Measurements from ENCODE around the gene N4BP3.
"Not testable (repeated sequence)": the region's sequence is repeated elsewhere in the genome, so short reads cannot be mapped to it uniquely, and the experiment has no call there.

Gene N4BP3, protein sequence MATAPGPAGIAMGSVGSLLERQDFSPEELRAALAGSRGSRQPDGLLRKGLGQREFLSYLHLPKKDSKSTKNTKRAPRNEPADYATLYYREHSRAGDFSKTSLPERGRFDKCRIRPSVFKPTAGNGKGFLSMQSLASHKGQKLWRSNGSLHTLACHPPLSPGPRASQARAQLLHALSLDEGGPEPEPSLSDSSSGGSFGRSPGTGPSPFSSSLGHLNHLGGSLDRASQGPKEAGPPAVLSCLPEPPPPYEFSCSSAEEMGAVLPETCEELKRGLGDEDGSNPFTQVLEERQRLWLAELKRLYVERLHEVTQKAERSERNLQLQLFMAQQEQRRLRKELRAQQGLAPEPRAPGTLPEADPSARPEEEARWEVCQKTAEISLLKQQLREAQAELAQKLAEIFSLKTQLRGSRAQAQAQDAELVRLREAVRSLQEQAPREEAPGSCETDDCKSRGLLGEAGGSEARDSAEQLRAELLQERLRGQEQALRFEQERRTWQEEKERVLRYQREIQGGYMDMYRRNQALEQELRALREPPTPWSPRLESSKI

GRCh38 chr5:178113141-178113787 lies at the start of gene N4BP3:
Gene N4BP3 (plus strand): TSS chr5:178113532. CDS start chr5:178119584, 6,052 bp downstream.
- in situ Hi-C loops (cut with MboI; ENCODE audit: low sequenced_read_pairs), result no loop called here

DNA sequence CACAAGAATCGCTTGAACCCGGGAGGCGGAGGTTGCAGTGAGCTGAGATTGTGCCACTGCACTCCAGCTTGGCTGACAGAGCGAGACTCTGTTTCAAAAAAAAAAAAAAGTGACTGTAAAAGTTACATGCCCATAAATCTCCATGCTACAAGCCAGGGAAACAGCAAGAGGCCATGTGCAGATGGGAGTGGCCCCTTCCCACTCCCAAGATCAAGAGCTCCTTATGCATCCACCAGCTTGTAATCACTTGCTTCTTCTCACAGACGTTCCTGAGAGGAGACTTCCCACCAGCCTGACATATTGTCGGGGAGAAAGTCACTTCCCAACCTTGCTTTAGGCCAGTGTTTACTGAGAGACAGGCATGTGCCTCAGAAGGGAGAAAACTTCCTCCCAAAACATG lies 45.6 kb upstream of the N4BP3 start:
- in situ Hi-C loops (cut with MboI; ENCODE audit: low sequenced_read_pairs), result no loop called here

- in situ Hi-C loops (cut with MboI; ENCODE audit: low sequenced_read_pairs), result no loop called here
Measured at GRCh38 chr5:178068293-178068692, 45.0 kb upstream of the N4BP3 start.

- in situ Hi-C loops (cut with MboI; ENCODE audit: low sequenced_read_pairs), result no loop called here
Measured at GRCh38 chr5:178069909-178070308, 43.4 kb upstream of the N4BP3 start.

DNA sequence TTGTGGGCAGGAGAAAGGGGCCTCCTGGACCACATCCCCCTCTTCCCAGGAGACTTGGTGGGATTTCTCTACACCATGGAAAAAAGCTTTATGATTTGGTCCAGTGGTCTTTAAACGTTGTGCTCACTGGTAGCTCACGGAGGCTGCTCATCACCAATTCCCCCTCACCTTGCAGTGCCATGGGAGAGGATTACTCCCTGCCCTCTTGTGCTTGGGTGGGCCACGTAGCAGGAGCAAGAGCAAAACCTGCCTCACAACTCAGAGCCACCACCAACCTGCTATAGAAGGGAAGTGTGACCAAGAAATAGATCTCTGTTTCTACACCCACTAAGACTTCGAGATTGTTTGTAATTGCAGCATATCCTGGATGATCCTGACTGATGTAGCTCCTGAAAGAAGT lies 42.2 kb upstream of the N4BP3 start:
- in situ Hi-C loops (cut with MboI; ENCODE audit: low sequenced_read_pairs), result no loop called here

DNA sequence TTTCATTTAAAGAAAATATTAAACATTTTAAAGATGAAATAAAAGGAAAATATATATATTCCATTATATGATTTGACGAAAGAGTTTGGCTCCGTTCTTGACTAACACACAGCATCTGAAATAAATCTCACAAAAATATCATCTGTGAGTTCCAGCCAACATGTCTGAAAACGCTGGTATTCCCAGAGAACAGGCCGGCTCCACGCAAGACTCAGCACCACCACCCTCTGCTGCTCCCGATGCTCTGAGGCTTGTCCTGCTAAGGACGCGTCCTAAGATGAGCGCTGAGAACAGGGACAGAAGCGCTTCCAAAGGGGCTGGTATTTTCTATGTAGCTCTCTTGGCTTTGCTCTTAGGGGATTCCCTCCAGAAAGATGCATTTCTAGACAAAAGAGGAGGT lies 40.6 kb upstream of the N4BP3 start:
- in situ Hi-C loops (cut with MboI; ENCODE audit: low sequenced_read_pairs), result no loop called here

DNA sequence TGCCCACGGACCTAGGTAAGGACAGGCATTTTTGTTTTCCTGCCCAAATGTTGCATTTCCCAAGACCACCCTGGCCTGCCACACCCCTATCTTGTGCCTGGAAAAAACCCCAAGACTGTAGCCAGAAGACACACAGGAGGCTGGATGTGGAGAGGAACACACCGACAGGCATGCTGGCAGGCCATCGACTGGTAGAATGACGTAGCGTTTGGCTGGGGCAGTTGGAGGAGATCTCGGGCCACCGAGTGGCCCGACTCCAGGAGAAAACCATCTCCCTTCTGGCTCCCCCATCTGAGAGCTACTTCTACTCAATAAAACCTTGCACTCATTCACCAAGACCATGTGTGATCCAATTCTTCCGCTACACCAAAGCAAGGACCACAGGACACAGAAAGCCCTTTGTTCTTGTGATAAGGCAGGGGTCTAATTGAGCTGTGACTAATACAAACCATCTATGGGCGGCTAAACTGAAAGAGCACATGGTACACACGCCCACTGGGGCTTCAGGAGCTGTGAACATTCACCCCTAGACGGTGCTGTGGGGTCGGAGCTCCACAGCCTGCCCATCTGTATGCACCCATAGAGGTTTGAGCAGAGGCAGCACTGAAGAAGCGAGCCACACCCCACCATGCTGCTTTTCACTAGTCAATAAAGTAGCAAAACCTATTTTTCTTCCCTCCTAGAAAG lies 38.9 kb upstream of the N4BP3 start:
- in situ Hi-C loops (cut with MboI; ENCODE audit: low sequenced_read_pairs), result no loop called here

DNA sequence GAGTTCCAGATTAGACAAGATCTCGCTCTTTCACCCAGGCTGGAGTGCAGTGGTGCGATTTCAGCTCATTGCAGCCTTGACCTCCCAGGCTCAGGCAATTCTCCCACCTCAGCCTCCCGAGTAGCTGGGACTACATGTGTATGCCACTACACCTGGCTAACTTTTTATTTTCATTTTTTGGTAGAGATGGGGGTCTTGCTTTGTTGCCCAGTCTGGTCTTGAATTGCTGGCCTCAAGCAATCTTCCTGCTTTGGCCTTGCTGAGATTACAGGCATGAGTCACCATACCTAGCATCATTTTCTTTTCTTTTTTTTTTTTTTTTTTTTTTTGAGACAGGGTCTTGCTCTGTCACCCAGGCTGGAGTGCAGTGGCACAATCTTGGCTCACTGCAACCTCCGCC lies 36.4 kb upstream of the N4BP3 start:
- in situ Hi-C loops (cut with MboI; ENCODE audit: low sequenced_read_pairs), result not testable (repeated sequence)

DNA sequence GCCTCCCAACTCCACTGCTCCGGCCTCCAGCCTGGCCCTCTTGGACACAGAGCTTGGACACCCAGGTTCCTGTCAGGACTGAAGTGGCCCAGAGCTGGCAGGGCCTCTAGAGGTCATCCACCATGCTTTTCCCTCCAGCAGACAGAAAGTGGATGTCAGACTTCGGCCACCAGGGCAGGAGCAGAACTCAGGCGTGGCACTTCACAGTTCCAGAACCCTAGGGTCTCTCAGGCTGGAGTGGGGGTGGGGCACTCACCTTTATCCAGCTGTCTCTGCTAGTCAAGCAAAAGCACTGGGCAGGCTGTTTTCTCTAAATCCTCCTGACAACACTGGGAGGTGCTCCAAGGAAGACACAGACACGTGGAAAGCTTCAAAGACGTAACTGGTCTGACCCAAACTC lies 35.6 kb upstream of the N4BP3 start:
- in situ Hi-C loops (cut with MboI; ENCODE audit: low sequenced_read_pairs), result no loop called here

DNA sequence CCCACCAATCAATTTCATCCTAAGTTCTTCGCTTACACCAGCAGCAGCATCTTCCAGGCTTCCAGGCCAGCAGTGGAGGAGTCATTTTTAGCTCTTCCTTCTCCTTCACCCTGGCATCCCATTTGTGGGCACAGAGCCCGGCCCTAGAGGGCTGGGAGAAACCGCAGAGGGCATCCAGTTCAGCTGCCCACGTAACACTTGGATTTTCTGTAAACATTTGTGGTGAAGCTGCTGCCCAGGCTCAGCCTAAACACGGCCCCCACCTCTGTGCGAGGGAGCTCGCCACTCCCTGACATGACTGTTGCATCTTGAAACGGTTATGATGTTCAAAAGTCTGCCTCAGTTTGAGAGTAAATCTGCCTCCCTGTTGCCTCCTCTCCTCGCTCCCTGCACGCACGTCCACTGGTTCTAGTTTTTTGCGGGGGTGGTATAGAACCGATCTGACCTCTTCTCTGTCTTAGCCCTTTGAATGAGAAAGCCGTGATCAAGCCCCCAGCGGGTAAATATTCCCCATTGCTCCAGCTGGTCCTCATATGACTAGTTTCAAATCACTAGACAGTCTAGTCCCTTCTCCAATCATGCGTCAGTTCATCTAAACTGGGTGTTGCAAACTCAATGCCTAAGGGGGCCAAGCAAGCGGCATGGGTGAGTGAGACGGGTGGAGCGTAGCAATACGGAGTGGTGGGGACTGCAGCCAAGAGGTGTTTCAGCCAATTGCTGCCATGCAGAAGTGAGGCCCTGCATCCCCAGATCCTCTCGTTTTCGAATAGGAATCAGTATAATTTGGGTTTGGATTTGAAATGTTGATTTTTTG lies 34.9 kb upstream of the N4BP3 start:
- in situ Hi-C loops (cut with MboI; ENCODE audit: low sequenced_read_pairs), result no loop called here

GRCh38 chr5:178080056-178080455 lies 33.3 kb upstream of the N4BP3 start:
- in situ Hi-C loops (cut with MboI; ENCODE audit: low sequenced_read_pairs), result no loop called here

- in situ Hi-C loops (cut with MboI; ENCODE audit: low sequenced_read_pairs), result no loop called here
Measured at GRCh38 chr5:178080618-178081410, 32.5 kb upstream of the N4BP3 start.

DNA sequence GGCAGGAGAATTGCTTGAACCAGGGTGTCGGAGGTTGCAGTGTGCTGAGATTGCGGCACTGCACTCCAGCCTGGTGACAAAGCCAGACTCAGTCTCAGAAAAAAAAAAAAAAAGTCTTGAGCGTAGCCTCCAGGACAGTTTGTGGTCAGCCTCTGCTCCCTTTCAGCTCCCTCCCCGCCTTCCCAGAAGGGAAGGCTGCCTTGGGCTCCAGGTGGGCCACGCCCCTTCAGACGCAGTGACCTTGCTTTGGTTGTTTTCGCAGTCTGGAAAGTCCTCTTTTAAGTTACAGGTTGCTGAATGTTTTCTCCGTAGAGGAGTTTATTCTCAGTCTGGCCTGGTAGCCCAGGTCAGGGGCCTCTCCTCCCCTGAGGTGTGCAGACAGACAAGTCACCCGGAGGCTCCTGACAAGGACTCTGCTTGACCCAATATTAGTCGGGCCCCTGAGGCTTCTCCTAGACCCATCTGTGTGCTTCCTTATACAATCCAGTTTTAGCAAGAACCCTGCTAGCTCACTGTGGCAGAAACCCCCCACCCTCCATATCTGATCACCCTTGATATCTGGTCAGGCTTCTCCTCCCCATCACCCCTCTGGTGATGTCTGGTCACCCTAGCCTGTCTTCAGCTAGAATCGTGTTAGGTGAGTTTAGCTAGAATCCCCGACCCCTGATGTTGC lies 31.6 kb upstream of the N4BP3 start:
- in situ Hi-C loops (cut with MboI; ENCODE audit: low sequenced_read_pairs), result no loop called here

- in situ Hi-C loops (cut with MboI; ENCODE audit: low sequenced_read_pairs), result no loop called here
Measured at GRCh38 chr5:178083922-178084321, 29.4 kb upstream of the N4BP3 start.

- in situ Hi-C loops (cut with MboI; ENCODE audit: low sequenced_read_pairs), result no loop called here
Measured at GRCh38 chr5:178085316-178085715, 28.0 kb upstream of the N4BP3 start.

DNA sequence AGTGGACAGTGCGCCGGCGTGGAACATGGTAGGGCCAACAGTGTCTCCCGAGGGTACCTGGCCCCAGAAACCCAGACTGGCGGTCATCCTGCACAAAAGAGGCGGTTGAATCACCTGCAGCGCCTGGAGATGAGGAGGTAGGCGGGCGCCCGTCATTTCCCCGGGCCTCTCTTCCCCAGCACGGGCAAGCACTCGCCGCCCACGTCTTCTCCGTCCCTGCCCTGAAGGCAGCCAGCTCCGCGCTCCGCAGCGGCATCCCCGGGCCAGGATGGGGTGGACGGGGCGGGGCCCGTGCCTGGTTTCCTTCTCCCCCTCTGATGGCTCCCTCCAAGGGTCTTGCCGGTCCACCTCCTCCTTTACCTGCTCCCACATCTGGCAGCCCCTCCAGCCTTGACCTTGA lies 27.1 kb upstream of the N4BP3 start:
- in situ Hi-C loops (cut with MboI; ENCODE audit: low sequenced_read_pairs), result no loop called here

GRCh38 chr5:178087199-178087598 lies 26.1 kb upstream of the N4BP3 start:
- in situ Hi-C loops (cut with MboI; ENCODE audit: low sequenced_read_pairs), result not testable (repeated sequence)

- in situ Hi-C loops (cut with MboI; ENCODE audit: low sequenced_read_pairs), result no loop called here
Measured at GRCh38 chr5:178090856-178091255, 22.5 kb upstream of the N4BP3 start.

GRCh38 chr5:178093134-178093533 lies 20.2 kb upstream of the N4BP3 start:
- in situ Hi-C loops (cut with MboI; ENCODE audit: low sequenced_read_pairs), result no loop called here

Measured in HL-60/S4 treated with retinoic acid at 250 ng/mL for 4 days and 3 days (cell line).